ENCODE results near the gene RPP25L.

GRCh38 chr9:34592895-34593601, 18.8 kb downstream of the RPP25L start:
- no peak for TF ChIP-seq SPI1 (IDR thresholded peaks at IDR 0.05; ENCODE audit: borderline replicate concordance, insufficient read depth, low read depth, low read length)
- TF ChIP-seq MAX (IDR thresholded peaks at IDR 0.05; ENCODE audit: low read depth, low read length), result no peak
- TF ChIP-seq POLR2A (IDR thresholded peaks at IDR 0.05; ENCODE audit: low read depth, low read length), result no peak
- TF ChIP-seq CTCF (IDR thresholded peaks at IDR 0.05 in 2 of 3, conservative IDR thresholded peaks at IDR 0.05 in 1 of 3; ENCODE audit: control insufficient read depth in 2 of 3, extremely low read depth in 1 of 3, insufficient read depth in 1 of 3, low read depth in 3 of 3, low read length in 3 of 3), result no peak
- no peak for TF ChIP-seq IRF3 (IDR thresholded peaks at IDR 0.05)
- TF ChIP-seq NR2C1 (IDR thresholded peaks at IDR 0.05), result no peak
- TF ChIP-seq POLR2AphosphoS2 (IDR thresholded peaks at IDR 0.05; ENCODE audit: low read depth, low read length), result no peak
- TF ChIP-seq REST (IDR thresholded peaks at IDR 0.05; ENCODE audit: low read depth, low read length), result no peak
- TF ChIP-seq ATF7 (IDR thresholded peaks at IDR 0.05; ENCODE audit: low read depth), result no peak
- no peak for TF ChIP-seq ZBED1 (IDR thresholded peaks at IDR 0.05; ENCODE audit: borderline replicate concordance)
- no peak for TF ChIP-seq CEBPZ (IDR thresholded peaks at IDR 0.05; ENCODE audit: low read depth, low read length)
- TF ChIP-seq MLLT1 (IDR thresholded peaks at IDR 0.05), result no peak
- no peak for TF ChIP-seq ATF3 (IDR thresholded peaks at IDR 0.05; ENCODE audit: borderline replicate concordance, extremely low read depth, low read depth, low read length)
- no peak for TF ChIP-seq POLR2AphosphoS5 (IDR thresholded peaks at IDR 0.05; ENCODE audit: low read length)

All from GM12878 (cell line).